DMS153 treated with DMSO at 0.1 percent for 48 hours (cell line): ENCODE data around the gene MKNK1.
"Not testable (repeated sequence)": the region's sequence is repeated elsewhere in the genome, so short reads cannot be mapped to it uniquely, and the experiment has no call there.

Source experiments
- DNase-seq: peaks from one replicate; lab custom pipeline; 2025; ENCODE audit not compliant: unreplicated experiment; lab: John Stamatoyannopoulos, UW

The MKNK1 gene

DNA sequence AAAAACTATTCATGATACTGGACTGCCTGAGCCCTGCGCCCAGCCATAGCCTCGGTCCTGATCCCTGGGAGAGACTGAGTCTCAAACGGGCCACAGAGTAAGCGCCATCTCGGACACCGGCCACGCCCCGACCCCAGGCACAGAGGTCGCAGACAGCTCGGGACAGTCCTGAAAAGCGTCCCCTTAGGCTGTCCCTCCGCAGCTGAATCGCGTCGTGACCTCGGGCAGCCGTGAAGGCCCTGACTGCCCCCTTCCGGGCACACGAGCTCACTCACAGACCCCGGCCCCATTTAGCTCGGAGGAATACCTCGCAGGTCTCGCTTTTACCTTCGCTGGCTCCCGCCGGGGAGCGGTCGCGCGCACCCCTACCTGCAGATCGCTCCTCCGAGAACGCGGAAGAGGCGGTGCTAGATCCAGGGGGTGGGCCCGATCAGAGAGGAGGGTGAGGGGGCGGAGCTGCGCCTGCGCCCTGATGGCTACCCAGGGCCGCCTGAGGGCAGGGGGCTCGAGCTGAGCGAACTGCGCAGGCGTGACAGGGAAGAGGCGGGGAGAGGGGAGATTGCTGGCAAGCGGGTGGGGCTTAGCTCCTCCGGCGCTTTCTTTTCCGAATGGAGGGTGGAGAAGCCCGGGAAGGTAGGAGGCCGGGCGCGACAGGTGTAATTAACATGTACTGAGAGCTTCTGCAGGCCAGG lies at the start of gene MKNK1:
Gene MKNK1, minus strand, starts transcription at position 411 of the 692 bp plus-strand sequence. CDS start 20,941 bp downstream, outside the sequence.
- DNase-seq: peak; percentile 84

DNA sequence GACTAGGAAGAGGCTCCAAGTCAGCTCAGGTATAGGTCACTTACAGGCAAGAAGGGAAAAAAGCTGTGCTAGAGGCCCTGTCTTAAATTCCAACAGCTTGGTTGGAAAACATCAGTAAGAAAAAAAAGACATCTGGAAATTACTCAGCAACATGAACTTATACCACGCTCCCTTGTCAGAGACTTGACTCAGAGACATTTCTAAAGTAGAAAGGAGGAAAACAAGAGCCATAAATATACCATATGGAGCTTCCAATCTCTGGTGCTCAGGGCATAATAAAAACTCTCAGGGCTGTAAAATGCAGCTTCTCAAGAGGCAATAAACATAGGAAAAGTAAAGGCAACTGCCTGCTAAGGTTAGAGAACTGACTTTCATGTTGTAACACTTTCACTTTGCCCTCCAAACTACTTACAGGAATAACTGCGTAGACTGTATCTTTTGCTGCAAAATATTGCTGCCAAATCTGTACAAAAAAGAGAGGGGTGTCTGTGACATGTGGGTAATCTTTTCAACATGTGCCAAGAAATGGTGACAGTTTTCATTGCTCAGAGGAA lies 49.4 kb upstream of the MKNK1 start:
- no peak for DNase-seq

DNA sequence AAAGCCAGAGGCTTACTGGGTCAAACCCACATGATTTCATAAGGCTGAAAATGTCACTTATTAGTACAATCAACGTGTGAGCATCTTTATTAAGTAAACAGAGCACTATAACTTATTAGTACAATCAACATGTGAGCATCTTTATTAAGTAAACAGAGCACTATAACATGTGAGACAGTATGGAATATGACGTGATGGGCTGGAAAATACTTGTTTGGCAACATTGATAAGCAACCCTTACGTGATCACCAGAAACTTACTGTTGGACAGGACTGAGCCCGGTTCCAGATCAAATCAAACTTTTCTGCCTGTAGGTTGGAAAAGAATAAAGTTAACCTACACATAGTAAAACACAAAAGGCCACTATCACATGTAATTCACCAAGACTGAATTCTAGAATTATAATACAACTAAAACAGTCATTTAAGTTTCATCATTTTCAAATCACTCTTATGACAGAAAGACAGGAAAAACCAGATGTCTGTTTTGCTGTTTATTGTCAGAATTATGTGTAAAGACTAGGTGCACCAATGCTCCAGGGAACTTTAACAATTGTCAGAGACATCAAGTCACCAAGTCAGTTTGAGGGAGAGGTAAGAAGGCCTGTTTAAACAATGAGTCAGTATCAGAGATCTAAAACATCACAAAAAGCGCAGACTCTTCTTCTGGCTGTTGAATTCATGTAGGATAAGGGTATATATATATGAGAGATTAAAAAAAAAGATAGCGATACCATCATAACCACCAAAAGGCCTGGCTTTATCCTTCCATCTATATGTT lies 48.4 kb upstream of the MKNK1 start:
- DNase-seq: no peak

DNA sequence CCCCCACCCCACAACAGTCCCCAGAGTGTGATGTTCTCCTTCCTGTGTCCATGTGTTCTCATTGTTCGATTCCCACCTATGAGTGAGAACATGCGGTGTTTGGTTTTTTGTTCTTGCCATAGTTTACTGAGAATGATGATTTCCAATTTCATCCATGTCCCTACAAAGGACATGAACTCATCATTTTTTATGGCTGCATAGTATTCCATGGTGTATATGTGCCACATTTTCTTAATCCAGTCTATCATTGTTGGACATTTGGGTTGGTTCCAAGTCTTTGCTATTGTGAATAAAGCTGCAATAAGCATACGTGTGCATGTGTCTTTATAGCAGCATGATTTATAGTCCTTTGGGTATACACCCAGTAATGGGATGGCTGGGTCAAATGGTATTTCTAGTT lies 47.1 kb upstream of the MKNK1 start:
- DNase-seq: not testable (repeated sequence)

DNA sequence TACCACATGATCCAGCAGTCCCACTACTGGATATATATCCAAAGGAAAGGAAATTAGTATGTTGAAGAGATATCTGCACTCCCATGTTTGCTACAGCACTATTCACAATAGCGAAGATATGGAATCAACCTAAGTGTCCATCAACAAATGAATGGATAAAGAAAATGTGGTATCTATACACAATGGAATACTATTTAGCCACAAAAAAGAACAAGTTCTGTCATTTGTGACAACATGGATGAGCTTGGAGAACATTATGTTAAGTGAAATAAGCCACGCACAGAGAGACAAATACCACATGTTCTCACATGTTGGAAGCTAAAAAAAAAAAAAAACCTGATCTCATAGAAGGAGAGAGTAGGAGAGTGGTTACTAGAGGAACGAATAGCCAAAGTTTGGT lies 46.4 kb upstream of the MKNK1 start:
- DNase-seq: no peak

DNA sequence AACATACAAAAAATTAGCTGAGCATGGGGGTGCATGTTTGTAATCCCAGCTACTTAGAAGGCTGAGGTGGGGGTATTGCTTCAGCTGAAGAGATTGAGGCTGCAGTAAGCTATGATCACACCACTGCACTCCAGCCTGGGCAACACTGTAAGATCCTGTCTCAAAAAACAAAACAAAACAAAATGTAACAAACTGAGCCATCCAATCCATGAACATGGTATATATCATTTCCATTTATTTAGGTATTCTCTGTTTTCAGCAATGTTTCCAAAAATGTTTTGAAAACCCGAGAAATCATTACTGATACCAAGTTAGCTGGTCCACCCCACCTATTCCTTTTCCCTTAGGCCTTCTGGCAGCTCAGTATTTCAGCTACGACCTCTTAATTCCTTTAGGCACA lies 45.7 kb upstream of the MKNK1 start:
- DNase-seq: no peak

DNA sequence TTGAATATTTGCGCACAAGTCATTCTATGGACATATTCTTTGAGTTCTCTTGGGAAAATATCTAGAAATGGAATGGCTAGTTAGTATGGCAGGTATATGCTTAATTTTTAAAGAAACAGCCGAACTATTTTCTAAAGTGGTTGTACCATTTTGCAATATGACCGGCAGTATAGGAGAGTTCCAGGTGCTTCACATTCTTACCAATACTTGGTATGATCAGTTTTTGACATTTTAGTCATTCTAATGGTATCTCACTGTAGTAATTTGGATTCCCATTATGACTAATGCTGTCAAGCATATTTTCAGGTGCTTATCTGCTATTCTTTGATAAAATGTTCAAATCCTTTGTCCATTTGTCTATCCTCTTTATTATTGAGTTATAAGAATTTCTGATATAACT lies 43.5 kb upstream of the MKNK1 start:
- no peak for DNase-seq

DNA sequence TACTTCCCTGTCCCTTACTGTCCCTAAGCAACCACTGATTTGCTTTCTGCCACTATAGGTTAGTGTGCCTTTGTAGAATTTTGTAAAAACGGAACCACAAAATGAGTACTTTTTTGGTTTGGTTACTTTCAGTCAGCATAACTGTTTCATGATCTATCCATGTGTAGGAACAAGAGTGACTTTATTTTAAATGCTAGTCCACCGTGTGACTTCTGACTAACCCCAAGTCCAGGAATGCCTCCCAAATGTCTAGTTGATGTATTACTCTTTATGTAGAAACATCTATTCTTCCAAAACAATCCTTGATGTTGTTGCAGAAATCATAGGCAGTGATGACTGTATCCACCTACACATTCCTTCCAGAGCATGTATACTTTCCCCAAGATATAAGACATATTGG lies 42.8 kb upstream of the MKNK1 start:
- no peak for DNase-seq

DNA sequence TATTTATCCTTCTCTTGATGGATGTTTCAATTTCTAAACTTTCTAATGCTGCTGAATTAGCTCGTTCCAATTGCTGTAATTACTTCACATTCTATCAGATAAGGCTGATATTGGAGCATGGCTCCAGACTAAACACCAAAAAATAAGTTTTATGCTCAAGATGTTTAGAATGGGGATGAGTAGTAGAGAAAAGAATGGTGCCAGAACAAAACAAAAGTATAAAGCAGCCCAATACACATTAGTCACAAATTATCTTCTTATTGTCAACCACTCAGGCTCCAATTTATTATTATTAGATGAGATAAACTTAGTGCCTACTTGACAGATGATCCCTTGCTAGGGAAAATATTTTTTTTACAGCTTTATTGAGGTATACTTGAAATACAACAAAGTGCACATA lies 42.3 kb upstream of the MKNK1 start:
- DNase-seq: no peak

DNA sequence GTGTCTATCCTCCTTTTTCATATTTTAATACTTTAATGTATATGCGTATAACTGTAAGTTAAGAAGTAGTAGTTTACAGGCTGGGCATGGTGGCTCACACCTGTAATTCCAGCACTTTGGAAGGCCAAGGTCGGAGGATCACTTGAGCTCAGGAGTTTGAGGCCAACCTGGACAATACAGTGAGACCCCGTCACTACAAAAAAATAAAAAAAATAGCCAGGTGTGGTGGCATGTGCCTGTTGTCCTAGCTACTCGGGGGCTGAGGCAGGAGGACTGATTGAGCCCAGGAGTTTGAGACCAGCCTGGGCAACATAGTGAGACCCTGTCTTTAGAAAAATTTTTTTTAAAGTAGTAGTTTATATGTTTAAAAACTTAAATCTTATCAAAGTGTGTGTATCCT lies 41.7 kb upstream of the MKNK1 start:
- DNase-seq: no peak

DNA sequence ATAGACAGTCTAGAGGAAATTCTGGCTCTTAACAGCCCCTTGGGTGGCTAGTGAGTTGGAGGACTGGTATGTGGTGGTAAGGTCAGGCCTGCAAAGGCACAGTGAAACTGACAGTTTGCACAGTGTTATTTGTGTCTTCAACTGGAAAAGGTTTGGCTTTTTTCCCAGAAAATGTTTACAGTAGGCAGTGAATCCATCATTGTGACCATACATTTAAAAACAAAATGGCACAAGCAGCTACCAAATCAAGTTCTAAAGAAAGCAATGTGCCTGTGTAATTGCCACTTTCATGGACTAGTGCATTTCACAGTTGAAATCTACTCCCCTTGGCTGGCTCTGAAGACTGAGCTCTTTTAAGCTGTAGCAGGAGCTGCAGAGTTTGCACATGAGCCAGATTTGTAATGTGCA lies 39.3 kb upstream of the MKNK1 start:
- peak; percentile 94 for DNase-seq

DNA sequence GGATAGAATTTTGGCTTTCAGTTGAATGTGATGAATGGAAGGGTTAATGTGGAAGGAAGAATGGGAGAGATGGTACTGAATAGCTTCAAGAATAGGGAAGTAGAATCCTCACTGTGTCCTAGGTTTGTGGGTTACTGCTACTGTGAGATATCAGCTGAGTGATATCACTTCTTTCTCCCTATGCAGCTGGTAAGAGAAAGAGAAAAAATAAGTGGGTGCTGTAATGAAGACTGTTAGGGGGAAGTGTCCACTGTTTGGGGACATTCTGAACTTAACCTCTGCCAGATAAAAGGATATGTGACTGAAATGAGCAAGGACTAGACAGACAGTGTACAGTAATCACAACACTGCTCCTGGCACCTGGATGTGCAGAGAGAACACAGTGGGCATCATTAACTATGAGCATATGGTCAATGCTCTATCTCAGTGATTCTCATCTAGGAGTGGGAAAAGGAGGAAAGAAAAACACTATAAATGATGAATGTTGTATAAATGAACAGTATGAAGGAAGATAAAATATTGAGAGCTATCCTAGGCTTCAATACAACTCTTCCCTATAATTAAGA lies 38.1 kb upstream of the MKNK1 start:
- DNase-seq: no peak

DNA sequence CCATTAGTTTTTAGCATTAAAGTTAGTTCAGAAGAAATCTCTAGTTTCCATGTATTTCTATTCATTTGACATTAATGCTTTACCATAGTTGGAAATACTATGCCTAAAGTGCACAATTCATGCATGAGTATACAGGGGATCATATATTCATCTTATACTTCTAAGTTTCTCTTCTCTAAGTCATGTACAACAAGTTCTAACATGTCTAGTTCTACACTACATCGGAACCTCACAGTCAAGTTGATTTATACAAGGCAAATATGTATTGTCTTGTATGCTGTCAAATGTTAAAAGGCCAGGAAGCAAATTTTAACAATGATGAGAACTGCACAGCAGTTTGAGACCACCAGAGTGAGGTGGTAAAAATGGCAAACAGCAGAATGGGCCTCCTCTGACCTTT lies 35.5 kb upstream of the MKNK1 start:
- DNase-seq: no peak

DNA sequence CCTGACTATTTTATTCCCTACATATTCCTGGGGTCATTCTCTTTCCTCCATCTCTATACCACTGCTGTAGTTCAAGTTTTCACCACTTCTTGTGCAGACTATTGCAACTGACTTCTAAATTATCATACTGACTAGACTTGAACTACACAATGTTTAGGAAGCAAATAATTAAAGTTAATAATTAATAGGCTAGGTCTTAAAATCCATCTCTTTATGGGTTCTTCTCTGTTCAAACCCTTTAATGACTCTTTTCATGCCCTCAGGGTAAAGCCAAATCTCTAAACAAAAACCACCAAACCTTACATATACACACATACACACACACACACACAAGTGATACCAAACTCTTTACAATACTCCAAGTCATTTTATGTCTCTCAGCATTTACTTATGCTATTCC lies 34.9 kb upstream of the MKNK1 start:
- DNase-seq: no peak

DNA sequence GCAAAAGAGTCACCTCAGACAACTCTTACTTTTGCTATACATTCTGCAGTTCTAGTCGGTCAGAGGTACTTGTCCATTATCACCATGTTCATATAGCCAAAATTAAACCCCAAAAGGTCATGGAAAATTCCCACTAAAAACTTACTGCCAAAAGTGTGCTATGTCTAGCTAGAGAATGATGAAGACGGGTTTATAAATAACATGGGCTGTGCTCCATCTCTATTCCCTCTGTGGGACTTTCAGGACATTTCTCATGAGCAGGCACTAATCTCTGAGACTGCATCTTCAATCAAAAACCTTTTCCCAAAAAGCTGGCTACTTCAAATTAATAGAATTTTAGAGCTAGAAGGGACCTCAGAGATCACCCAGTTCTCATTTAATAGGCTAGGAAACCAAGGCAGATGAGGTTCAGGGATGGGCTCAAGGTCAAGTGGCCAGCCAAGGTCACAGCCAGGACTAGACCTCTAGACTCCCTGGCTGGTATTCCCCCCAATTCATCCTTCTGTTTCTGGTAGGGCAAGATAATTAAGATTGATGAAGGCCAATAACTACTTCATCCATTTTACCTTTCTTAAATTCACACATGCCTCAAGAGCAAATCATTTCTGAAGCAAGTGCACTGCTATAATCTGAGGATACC lies 33.5 kb upstream of the MKNK1 start:
- DNase-seq: no peak

DNA sequence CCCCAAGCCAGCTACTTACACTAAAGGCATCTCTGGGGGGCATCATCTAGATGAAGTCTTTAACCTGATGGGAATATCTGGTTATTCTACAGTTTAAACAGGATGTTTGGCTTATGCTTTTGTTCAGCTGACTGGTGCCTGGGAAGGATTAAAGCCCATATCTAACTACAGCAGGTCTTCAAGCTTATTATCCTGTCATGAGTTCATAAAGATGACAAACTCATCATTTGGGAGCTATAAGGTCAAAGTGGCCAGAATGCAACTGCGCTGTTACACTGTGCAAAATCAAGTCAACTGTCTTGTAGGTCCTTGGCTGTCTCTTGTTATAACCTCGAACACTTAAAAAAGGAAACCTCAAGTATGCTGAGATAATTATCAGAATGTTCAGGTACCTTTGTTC lies 31.1 kb upstream of the MKNK1 start:
- DNase-seq: no peak

DNA sequence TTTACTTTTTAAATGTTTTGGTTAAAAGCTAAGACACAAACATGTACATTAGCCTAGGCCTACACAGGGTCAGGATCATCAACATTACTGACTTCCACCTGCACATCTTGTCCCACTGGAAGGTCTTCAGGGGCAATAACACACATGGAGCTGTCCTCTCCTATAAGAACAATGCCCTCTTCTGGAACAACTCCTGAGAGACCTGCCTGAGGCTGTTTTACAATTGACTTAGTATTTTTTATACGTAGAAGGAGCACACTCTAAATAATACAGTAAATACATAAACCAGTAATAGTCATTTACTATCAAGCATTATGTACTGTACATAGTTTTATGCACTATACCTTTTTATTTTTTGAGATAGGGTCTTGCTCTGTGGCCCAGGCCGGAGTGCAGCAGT lies 26.7 kb upstream of the MKNK1 start:
- no peak for DNase-seq

DNA sequence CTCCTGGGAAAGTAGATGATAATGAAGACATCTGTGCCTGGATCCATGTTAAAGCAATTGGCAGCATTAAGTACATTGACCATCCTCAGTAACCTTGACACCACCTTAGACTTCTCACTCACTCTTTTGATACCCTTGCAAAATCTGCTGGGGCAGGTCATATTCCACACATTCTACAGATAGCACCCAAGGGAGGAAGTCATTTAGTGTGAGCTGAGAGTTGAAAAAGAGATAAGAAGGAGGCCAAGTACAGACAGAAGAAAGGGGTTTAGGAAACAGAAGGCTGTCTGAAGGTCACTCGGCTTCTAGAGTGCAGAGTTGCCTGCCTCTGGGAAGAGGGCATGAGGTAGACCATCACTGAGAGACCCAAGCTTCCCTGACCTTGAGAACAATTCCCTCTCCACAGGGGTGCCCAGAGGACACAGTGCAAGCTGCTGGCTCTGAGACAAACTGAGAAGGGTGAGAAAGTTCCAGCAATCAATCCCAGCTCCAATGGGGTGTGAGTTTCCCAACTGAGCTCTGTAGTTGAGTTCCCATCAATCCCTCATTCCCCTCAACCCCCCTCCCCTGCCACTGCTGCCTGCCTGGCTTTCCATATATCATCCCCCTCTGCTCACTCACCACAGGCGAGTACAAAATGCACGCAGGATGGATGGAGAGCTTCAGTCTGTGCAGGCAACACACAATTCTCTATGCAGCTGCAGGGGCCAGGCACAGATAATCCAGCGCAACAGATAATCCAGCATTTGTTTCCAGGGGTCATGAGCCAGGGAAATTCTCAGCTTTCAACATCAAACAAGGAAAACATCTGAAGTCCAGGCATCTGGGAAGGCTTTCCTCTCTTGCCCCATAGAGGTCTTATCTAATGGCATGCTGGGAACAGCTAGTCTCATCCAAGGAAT lies 19.9 kb upstream of the MKNK1 start:
- DNase-seq: no peak

DNA sequence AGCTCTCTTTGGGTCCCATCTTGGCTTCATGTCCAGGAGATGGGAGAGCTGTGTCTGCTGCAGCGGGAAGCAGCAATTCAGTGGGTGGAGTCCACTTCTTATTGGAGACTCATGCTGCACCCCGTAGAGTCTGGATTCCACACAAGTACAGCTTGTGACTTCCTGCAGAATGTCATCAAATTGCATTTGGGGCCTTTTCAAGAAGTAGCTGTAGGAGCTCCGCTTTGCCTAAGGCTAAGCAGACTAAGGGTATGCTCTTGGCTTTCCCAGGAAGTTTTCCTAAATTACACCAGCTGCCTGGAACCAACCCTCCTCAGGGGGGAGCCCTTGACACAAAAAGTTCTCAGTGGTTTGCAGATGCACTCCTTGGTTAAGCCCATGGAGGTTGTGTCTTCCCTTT lies 18.3 kb upstream of the MKNK1 start:
- DNase-seq: peak; percentile 65

DNA sequence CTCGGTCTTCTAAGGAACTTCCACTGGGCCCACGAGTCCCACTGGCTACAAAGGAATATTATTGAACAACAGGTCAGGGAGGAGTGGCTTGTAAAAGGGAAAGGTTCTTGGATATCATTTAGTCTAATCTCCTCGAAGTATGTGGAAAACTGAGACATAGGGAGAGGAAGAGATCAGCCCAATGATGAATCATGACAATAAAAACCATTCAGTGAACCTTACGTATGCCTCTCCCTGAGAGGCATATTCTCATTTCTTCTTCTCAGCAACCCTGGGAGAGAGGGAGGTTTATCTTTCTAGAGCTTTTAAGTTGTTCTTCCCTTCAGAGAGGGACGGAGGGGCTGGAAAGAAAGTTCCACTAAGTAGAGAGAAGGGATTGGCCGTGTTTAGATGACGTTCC lies 17.9 kb upstream of the MKNK1 start:
- DNase-seq: no peak
